B cell (primary cell): ENCODE results near the gene AK3.

Source experiments
- EZH2 ChIP-seq: IDR thresholded peaks from 2 replicates; pipeline ENCODE4 v1.6.1; 2012; ENCODE audit warnings: borderline replicate concordance, low read depth, mild to moderate bottlenecking, moderate library complexity, low read length; ENCODE audit not compliant: insufficient read depth, poor library complexity, severe bottlenecking
- TF ChIP-seq, protein P1 (sequence below): fragments of 200-600 bp; IDR thresholded peaks from one replicate; pipeline ENCODE4 v1.8.0; 2022; ENCODE audit warnings: antibody characterized with exemption, mild to moderate bottlenecking

- TF ChIP-seq, protein P1, sequence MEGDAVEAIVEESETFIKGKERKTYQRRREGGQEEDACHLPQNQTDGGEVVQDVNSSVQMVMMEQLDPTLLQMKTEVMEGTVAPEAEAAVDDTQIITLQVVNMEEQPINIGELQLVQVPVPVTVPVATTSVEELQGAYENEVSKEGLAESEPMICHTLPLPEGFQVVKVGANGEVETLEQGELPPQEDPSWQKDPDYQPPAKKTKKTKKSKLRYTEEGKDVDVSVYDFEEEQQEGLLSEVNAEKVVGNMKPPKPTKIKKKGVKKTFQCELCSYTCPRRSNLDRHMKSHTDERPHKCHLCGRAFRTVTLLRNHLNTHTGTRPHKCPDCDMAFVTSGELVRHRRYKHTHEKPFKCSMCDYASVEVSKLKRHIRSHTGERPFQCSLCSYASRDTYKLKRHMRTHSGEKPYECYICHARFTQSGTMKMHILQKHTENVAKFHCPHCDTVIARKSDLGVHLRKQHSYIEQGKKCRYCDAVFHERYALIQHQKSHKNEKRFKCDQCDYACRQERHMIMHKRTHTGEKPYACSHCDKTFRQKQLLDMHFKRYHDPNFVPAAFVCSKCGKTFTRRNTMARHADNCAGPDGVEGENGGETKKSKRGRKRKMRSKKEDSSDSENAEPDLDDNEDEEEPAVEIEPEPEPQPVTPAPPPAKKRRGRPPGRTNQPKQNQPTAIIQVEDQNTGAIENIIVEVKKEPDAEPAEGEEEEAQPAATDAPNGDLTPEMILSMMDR, result no peak
- TF ChIP-seq EZH2, result no peak
Measured at GRCh38 chr9:4662989-4663792, 77.8 kb downstream of the AK3 start.
